ENCODE data around the gene PSMG4.

GRCh38 chr6:3226481-3227362 is 32.0 kb upstream of the PSMG4 start:
- TF ChIP-seq CTCF (IDR thresholded peaks at IDR 0.05; ENCODE audit: low read depth, low read length, poor library complexity, severe bottlenecking) (no peak), EZH2phosphoT487 (IDR thresholded peaks at IDR 0.05; ENCODE audit: borderline replicate concordance, low read length) (peak; percentile 56; the same call in 1 of the 2 replicates)
